Measurements from ENCODE around the gene G6PC1. TPM values are rescaled to one million over a fixed set of nuclear protein-coding genes. Genes with fewer than 3 reads are reported as not detected.

G6PC1 gene
- total and polyA plus RNA-seq, 2 of the 13 experiments (the other 11 are each of a cell fraction or from before 2014, with no cell fraction given), result 1.7 to 37.9 TPM

DNA sequence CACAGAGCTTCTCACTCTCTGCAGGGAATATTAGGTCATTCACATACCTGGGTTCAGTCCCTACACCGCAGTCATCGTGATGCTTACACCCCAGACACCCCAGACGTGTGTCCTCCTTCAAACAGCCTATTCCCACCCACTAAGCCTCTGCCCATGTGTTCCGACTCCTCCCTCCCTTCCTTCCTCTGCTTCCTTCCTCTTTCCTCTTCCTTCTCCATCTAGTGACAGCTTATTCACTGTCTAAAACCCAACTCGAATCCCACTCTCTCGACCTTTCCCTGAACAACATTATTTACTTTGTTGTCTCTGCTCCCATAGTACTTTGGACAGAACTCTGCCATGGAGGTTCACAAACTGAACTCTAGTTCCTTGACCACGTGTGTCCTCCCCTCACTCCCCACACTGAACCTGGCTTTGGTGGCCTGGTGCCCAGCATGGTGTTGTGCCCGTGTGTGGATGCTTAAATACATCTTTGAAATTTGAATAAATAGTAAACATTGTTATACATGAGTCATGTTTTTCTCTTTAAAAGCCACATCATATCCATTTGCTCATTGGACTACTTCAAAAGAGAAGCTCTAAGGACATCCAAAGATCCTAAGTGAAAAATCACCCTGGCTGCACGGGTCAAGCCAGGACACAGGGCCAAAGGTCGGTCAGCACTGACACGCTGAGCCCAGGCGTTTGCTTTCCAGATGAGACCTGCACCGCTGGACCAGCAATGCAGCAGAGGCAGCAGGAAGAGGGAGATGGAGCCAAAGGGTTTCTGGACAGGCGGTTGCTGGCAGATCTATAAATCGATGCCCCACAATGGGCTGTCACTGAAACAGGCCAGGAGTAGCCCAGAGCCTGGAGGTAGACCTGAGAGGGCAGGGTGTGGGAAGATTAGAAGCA lies 14.1 kb upstream of the G6PC1 start (continued):
- TF ChIP-seq, protein P1, sequence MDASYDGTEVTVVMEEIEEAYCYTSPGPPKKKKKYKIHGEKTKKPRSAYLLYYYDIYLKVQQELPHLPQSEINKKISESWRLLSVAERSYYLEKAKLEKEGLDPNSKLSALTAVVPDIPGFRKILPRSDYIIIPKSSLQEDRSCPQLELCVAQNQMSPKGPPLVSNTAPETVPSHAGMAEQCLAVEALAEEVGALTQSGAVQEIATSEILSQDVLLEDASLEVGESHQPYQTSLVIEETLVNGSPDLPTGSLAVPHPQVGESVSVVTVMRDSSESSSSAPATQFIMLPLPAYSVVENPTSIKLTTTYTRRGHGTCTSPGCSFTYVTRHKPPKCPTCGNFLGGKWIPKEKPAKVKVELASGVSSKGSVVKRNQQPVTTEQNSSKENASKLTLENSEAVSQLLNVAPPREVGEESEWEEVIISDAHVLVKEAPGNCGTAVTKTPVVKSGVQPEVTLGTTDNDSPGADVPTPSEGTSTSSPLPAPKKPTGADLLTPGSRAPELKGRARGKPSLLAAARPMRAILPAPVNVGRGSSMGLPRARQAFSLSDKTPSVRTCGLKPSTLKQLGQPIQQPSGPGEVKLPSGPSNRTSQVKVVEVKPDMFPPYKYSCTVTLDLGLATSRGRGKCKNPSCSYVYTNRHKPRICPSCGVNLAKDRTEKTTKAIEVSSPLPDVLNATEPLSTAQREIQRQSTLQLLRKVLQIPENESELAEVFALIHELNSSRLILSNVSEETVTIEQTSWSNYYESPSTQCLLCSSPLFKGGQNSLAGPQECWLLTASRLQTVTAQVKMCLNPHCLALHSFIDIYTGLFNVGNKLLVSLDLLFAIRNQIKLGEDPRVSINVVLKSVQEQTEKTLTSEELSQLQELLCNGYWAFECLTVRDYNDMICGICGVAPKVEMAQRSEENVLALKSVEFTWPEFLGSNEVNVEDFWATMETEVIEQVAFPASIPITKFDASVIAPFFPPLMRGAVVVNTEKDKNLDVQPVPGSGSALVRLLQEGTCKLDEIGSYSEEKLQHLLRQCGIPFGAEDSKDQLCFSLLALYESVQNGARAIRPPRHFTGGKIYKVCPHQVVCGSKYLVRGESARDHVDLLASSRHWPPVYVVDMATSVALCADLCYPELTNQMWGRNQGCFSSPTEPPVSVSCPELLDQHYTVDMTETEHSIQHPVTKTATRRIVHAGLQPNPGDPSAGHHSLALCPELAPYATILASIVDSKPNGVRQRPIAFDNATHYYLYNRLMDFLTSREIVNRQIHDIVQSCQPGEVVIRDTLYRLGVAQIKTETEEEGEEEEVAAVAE (CRISPR knock-in tag; IDR thresholded peaks at IDR 0.05; ENCODE audit: borderline replicate concordance), result no peak
- TF ChIP-seq ZNF570 (CRISPR knock-in tag; IDR thresholded peaks at IDR 0.05; ENCODE audit: borderline replicate concordance), result no peak
- no peak for TF ChIP-seq U2AF2 (IDR thresholded peaks at IDR 0.05; ENCODE audit: low read depth, low read length)
- TF ChIP-seq LBX2 (CRISPR knock-in tag; IDR thresholded peaks at IDR 0.05; ENCODE audit: borderline replicate concordance), result 0 out of 2 replicates have a peak, but pooled peaks have one; percentile 46
- peak; percentile 83; the same call in 1 of the 2 replicates for TF ChIP-seq ZNF510 (CRISPR knock-in tag; IDR thresholded peaks at IDR 0.05; ENCODE audit: low read depth)
- peak; percentile 35; the same call in 1 of the 2 replicates for TF ChIP-seq ZBTB7A (CRISPR knock-in tag; IDR thresholded peaks at IDR 0.05)
- peak; percentile 48; the same call in 1 of the 2 replicates for TF ChIP-seq ZNF329 (CRISPR knock-in tag; IDR thresholded peaks at IDR 0.05; ENCODE audit: low read depth)
- TF ChIP-seq HIC2 (CRISPR knock-in tag; IDR thresholded peaks at IDR 0.05; ENCODE audit: low read depth), result peak; percentile 86
- peak; percentile 60; the same call in 1 of the 2 replicates for TF ChIP-seq EHMT2 (IDR thresholded peaks at IDR 0.05; ENCODE audit: borderline replicate concordance, low read depth, low read length)
- no peak for TF ChIP-seq CENPX (CRISPR knock-in tag; IDR thresholded peaks at IDR 0.05)
- TF ChIP-seq FOXK2 (IDR thresholded peaks at IDR 0.05), result peak; percentile 56
- peak; percentile 89; the same call in 1 of the 2 replicates for TF ChIP-seq DMTF1 (CRISPR knock-in tag; IDR thresholded peaks at IDR 0.05)
- peak; percentile 58 for TF ChIP-seq GABPB1 (CRISPR knock-in tag; IDR thresholded peaks at IDR 0.05)
- TF ChIP-seq TAF15 (IDR thresholded peaks at IDR 0.05; ENCODE audit: low read depth, low read length, poor library complexity, severe bottlenecking), result no peak
- peak; percentile 48 for TF ChIP-seq ZNF430 (CRISPR knock-in tag; IDR thresholded peaks at IDR 0.05)
- TF ChIP-seq MTA1 (CRISPR knock-in tag; IDR thresholded peaks at IDR 0.05; ENCODE audit: borderline replicate concordance), result peak; percentile 99
- TF ChIP-seq ARHGAP35 (CRISPR knock-in tag; IDR thresholded peaks at IDR 0.05; ENCODE audit: borderline replicate concordance), result no peak
- TF ChIP-seq TMF1 (CRISPR knock-in tag; IDR thresholded peaks at IDR 0.05; ENCODE audit: low read depth), result no peak
- TF ChIP-seq AGO2 (optimal IDR thresholded peaks at IDR 0.05; ENCODE audit: low read depth, low read length), result no peak

Measured in HepG2 (cell line).